Right atrium auricular region (tissue), 2 donors: ENCODE data around the gene PTPRD. TPM values are rescaled to one million over a fixed set of nuclear protein-coding genes. Genes with fewer than 3 reads are reported as not detected.

Experiments used
- DNase-seq: peaks from one replicate; pipeline ENCODE4 v3.0.0-alpha.2; 2019; ENCODE audit warnings: low spot score
- H3K27ac ChIP-seq, 2 donors: fragments of 200-600 bp; sonication (generic); 1 replicate in 1 of 2; 2 replicates in 1 of 2; pipeline ENCODE4 v1.5.1; 2016 to 2019
- H3K27me3 ChIP-seq, 2 donors: fragments of 200-600 bp; sonication (generic); one replicate each; pipeline versions ENCODE4 v1.5.1 to v1.6.0; 2017 to 2019
- H3K36me3 ChIP-seq: fragments of 200-600 bp; sonication (generic); one replicate; pipeline ENCODE4 v1.5.1; 2016
- H3K4me1 ChIP-seq, 2 donors: fragments of 200-600 bp; sonication (generic); one replicate each; pipeline versions ENCODE4 v1.5.1 to v1.6.0; 2017 to 2019
- H3K4me3 ChIP-seq, 2 donors: fragments of 200-600 bp; sonication (generic); 1 replicate in 1 of 2; 2 replicates in 1 of 2; pipeline ENCODE4 v1.5.1; 2017 to 2019; ENCODE audit warnings: mild to moderate bottlenecking in 1 of 2, moderate library complexity in 1 of 2
- H3K9me3 ChIP-seq, 2 donors: fragments of 200-600 bp; sonication (generic); one replicate each; pipeline ENCODE4 v1.5.1; 2019
- CTCF ChIP-seq, 2 donors: fragments of 200-600 bp; sonication (generic); IDR thresholded peaks; one replicate each; pipeline ENCODE4 v1.5.1; 2019; ENCODE audit warnings: antibody characterized with exemption in 2 of 2
- total RNA-seq, 2 donors: library from RNA; depleted of rRNA; stranded (reverse); fragments of >200 nt; gene quantifications; one replicate each; pipeline ENCODE4 v1.1.0, GENCODE V29; 2016

PTPRD gene
- total RNA-seq, 2 donors from 2014 or later: 5.5 to 6.6 TPM

- TF ChIP-seq CTCF (IDR thresholded peaks at IDR 0.05): no peak
- H3K36me3 ChIP-seq: no peaks in the 10 kb centered on the region
- no peaks in the 10 kb centered on the region for H3K27me3 ChIP-seq
- H3K4me3 ChIP-seq: no peak overlapping the region
- DNase-seq: no peak
- H3K27ac ChIP-seq: no peak overlapping the region
- no peaks in the 10 kb centered on the region for H3K4me1 ChIP-seq
- H3K9me3 ChIP-seq: no peaks in the 10 kb centered on the region
These were observed 1438.4 kb downstream of the PTPRD start for GRCh38 chr9:9174358-9174757.

GRCh38 chr9:9173264-9173663 lies 1439.5 kb downstream of the PTPRD start:
- no peak overlapping the region for H3K27ac ChIP-seq
- no peak for TF ChIP-seq CTCF (IDR thresholded peaks at IDR 0.05)
- H3K9me3 ChIP-seq: no peaks in the 10 kb centered on the region
- H3K36me3 ChIP-seq: no peaks in the 10 kb centered on the region
- H3K4me1 ChIP-seq: no peaks in the 10 kb centered on the region
- no peaks in the 10 kb centered on the region for H3K27me3 ChIP-seq
- no peak overlapping the region for H3K4me3 ChIP-seq
- DNase-seq: no peak

- no peak for DNase-seq
- no peak overlapping the region for H3K4me3 ChIP-seq
- H3K27ac ChIP-seq: no peak overlapping the region
- no peaks in the 10 kb centered on the region for H3K4me1 ChIP-seq
- TF ChIP-seq CTCF (IDR thresholded peaks at IDR 0.05): no peak
- H3K27me3 ChIP-seq: no peaks in the 10 kb centered on the region
- H3K36me3 ChIP-seq: no peaks in the 10 kb centered on the region
- H3K9me3 ChIP-seq: no peaks in the 10 kb centered on the region
These were observed 1442.2 kb downstream of the PTPRD start for GRCh38 chr9:9170439-9171134.

- Histone ChIP-seq H3K27ac (no peak overlapping the region), H3K36me3 (no peaks in the 10 kb centered on the region), H3K9me3 (no peaks in the 10 kb centered on the region), H3K4me1 (no peaks in the 10 kb centered on the region), H3K27me3 (no peaks in the 10 kb centered on the region), H3K4me3 (no peak overlapping the region)
- TF ChIP-seq CTCF (IDR thresholded peaks at IDR 0.05): no peak
- no peak for DNase-seq
These were observed 1470.8 kb downstream of the PTPRD start for GRCh38 chr9:9142001-9142400.

GRCh38 chr9:9133526-9133925 lies 1479.3 kb downstream of the PTPRD start:
- Histone ChIP-seq H3K4me3 (no peak overlapping the region), H3K4me1 (no peaks in the 10 kb centered on the region), H3K27ac (no peak overlapping the region), H3K27me3 (no peaks in the 10 kb centered on the region), H3K9me3 (no peaks in the 10 kb centered on the region), H3K36me3 (no peaks in the 10 kb centered on the region)
- TF ChIP-seq CTCF (IDR thresholded peaks at IDR 0.05): no peak
- no peak for DNase-seq

- Histone ChIP-seq H3K4me3 (no peak overlapping the region), H3K9me3 (no peaks in the 10 kb centered on the region), H3K27me3 (no peaks in the 10 kb centered on the region), H3K27ac (no peak overlapping the region), H3K4me1 (no peaks in the 10 kb centered on the region), H3K36me3 (no peaks in the 10 kb centered on the region)
- no peak for DNase-seq
- no peak for TF ChIP-seq CTCF (IDR thresholded peaks at IDR 0.05)
These were observed 1488.2 kb downstream of the PTPRD start for GRCh38 chr9:9124616-9125015.
